ENCODE data around the gene SPINK6. TPM values are rescaled to one million over a fixed set of nuclear protein-coding genes. Genes with fewer than 3 reads are reported as not detected.

The SPINK6 gene, protein sequence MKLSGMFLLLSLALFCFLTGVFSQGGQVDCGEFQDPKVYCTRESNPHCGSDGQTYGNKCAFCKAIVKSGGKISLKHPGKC
- not detected in 2 replicates for total RNA-seq

DNA sequence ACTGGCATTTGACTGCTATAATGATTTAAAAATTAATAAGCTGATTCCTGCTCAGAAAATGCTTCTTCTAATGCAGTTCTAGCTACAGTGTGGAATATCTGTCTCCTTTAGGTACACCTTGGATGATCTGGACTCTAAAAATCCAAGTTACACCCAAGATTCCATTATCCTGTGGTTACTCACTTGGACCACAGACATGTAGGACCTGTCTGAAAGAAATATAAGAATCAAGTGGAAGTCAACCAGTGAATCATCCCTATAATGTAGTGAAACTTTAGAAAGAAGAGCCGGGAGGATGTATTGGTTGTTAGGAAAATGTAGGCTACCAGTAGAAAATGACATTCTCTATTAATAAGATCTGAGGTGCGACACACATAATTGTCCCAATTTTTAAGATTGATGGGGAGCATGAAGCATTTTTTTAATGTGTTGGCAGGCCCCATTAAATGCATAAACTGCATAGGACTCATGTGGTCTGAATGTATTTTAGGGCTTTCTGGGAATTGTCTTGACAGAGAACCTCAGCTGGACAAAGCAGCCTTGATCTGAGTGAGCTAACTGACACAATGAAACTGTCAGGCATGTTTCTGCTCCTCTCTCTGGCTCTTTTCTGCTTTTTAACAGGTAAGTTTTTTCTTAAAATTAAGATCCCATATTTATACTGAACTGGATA is at the start of gene SPINK6:
TSS of gene SPINK6 (plus strand) at position 512 of the 673 bp plus-strand sequence. CDS start at position 567, 55 bp downstream.

DNA sequence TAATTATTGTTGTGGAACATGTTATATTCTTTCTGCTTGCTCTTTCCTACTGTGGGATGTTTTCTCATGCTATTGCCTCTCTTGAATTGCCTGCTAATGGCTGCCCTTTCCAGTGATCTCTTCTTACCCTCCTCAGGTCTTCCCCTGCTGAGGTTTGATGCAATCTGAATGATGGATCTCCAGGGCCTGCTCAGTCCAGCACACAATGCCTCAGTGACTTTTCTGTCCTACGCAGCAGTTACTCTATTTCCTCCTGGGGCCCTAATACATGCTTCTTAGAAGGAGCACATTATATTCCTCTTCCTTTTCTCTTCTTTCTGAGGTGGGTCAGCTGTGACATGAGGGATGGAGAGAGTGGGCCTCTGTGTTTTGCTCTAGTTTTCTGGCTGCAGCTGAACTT is 34.6 kb upstream of the SPINK6 start, which contains the start of gene SPINK14:
TSS of gene SPINK14 (plus strand) at position 301 of the 400 bp plus-strand sequence. CDS start 1,187 bp downstream, outside the sequence.

DNA sequence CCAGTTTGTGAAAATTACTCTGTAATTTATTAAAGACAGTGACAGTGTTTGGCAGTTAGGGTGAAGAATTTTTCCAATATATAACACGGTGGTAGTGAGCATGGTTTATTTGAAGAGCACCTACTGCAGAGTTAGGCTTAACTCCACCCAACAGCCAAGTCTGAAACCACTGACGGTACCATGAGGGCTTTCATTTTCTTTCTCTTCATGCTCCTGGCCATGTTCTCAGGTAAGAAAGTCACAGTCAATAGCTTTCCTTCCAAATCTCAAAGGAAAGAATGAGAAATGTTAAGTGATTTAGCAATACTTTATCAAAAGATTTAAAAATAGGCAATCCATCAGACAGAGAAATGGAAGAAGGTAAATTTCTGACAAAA is 35.6 kb downstream of the SPINK6 start, which contains the start of gene MARCOL:
TSS of gene MARCOL (plus strand) at position 108 of the 377 bp plus-strand sequence. CDS start at position 181, 73 bp downstream.

Other genes with a start within 250 kb of the SPINK6 start
- gene SPINK5, start 139.1 kb upstream of the SPINK6 start, total RNA-seq = 0.06 and 0.16 TPM in 2 replicates
- not detected in 2 replicates for gene SPINK14, start 34.5 kb upstream of the SPINK6 start, total RNA-seq
- gene MARCOL, start 35.5 kb downstream of the SPINK6 start, total RNA-seq = not detected in 2 replicates
- gene SPINK13, start 65.8 kb downstream of the SPINK6 start, total RNA-seq = not detected in 2 replicates
- not detected in 2 replicates for gene SPINK7, start 109.4 kb downstream of the SPINK6 start, total RNA-seq
- not detected in 2 replicates for gene SPINK9, start 132.5 kb downstream of the SPINK6 start, total RNA-seq
- 31.1 and 76.5 TPM in 2 replicates for gene FBXO38, start 180.9 kb downstream of the SPINK6 start, total RNA-seq

Measured in bladder microvascular endothelial cell (primary cell).